H1 (cell line): Measurements from ENCODE around the gene SNRNP70.

Source experiments
- CTCF ChIP-seq, 3 experiments: IDR thresholded peaks; 1 replicate in 2 of 3; 2 replicates in 1 of 3; pipeline versions ENCODE4 v1.5.1 to v1.6.1; 2011; ENCODE audit warnings: low read length in 3 of 3, mild to moderate bottlenecking in 3 of 3, inconsistent platforms in 2 of 3, low read depth in 1 of 3, moderate library complexity in 1 of 3; ENCODE audit not compliant: insufficient read depth in 1 of 3; ENCODE audit errors: control extremely low read depth in 1 of 3
- EZH2 ChIP-seq: fragments of 200-600 bp; sonication (generic); IDR thresholded peaks from 2 replicates; pipeline ENCODE4 v1.7.1; 2012; ENCODE audit warnings: low read depth, mild to moderate bottlenecking, moderate library complexity, low read length, inconsistent platforms; ENCODE audit not compliant: severe bottlenecking
- HDAC6 ChIP-seq: IDR thresholded peaks from one replicate; pipeline ENCODE4 v1.7.1; 2012; ENCODE audit warnings: low read depth, mild to moderate bottlenecking, inconsistent platforms, low read length, moderate library complexity
- JUN ChIP-seq: IDR thresholded peaks from 2 replicates; pipeline ENCODE4 v1.6.1; 2011; ENCODE audit warnings: low read depth, mild to moderate bottlenecking, improper control_type of control experiment, low read length
- JUND ChIP-seq: IDR thresholded peaks from 2 replicates; pipeline ENCODE4 v1.6.1; 2011; ENCODE audit warnings: mild to moderate bottlenecking, improper control_type of control experiment, low read length
- POLR2A ChIP-seq, 2 experiments: IDR thresholded peaks; 1 replicate in 1 of 2; 2 replicates in 1 of 2; pipeline ENCODE4 v1.6.1; 2011; ENCODE audit warnings: low read depth in 2 of 2, low read length in 2 of 2, mild to moderate bottlenecking in 2 of 2; ENCODE audit errors: control extremely low read depth in 1 of 2
- POLR2AphosphoS5 ChIP-seq: IDR thresholded peaks from 2 replicates; pipeline ENCODE4 v1.6.1; 2011; ENCODE audit warnings: low read depth, low read length
- RFX5 ChIP-seq: IDR thresholded peaks from 2 replicates; pipeline ENCODE4 v1.6.1; 2011; ENCODE audit warnings: low read depth, low read length, improper control_type of control experiment, borderline replicate concordance
- SUZ12 ChIP-seq: fragments of 200-600 bp; sonication (generic); IDR thresholded peaks from 2 replicates; pipeline ENCODE4 v1.6.1; 2012; ENCODE audit warnings: mild to moderate bottlenecking, inconsistent platforms, low read length, moderate library complexity, mixed read lengths
- TAF1 ChIP-seq: IDR thresholded peaks from 2 replicates; pipeline ENCODE4 v1.6.1; 2011; ENCODE audit warnings: mild to moderate bottlenecking, low read depth, low read length
- YY1 ChIP-seq: IDR thresholded peaks from 2 replicates; pipeline ENCODE4 v1.6.1; 2011; ENCODE audit warnings: low read depth, mild to moderate bottlenecking, low read length
- ZNF274 ChIP-seq: IDR thresholded peaks from 2 replicates; pipeline ENCODE4 v1.7.0; 2012; ENCODE audit warnings: low read length, borderline replicate concordance; ENCODE audit errors: extremely low read depth
- TF ChIP-seq, protein P1 (sequence below): IDR thresholded peaks from 2 replicates; pipeline ENCODE4 v1.6.1; 2011; ENCODE audit warnings: low read depth, mild to moderate bottlenecking, low read length; ENCODE audit not compliant: insufficient read depth

- TF ChIP-seq POLR2A (IDR thresholded peaks at IDR 0.05; ENCODE audit: control extremely low read depth in 1 of 2, low read depth in 2 of 2, low read length in 2 of 2) (no peak; a peak in 2 of 3 replicates), CTCF (IDR thresholded peaks at IDR 0.05; ENCODE audit: control extremely low read depth in 1 of 3, insufficient read depth in 1 of 3, low read depth in 1 of 3, low read length in 3 of 3) (no peak), TAF1 (peak; percentile 78), RFX5 (no peak), JUND (peak; percentile 80; the same call in 1 of the 2 replicates), ZNF274 (no peak), EZH2 (no peak), POLR2AphosphoS5 (peak; percentile 76; the same call in 1 of the 2 replicates), SUZ12 (no peak), JUN (no peak), HDAC6 (no peak), YY1 (no peak)
- TF ChIP-seq, protein P1, sequence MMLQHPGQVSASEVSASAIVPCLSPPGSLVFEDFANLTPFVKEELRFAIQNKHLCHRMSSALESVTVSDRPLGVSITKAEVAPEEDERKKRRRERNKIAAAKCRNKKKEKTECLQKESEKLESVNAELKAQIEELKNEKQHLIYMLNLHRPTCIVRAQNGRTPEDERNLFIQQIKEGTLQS = no peak
Measured at GRCh38 chr19:49148784-49149651, 63.8 kb downstream of the SNRNP70 start.
